Transverse colon (tissue), 3 donors: ENCODE measurements around the gene ZNF28.
"Not testable (repeated sequence)": the region's sequence is repeated elsewhere in the genome, so short reads cannot be mapped to it uniquely, and the experiment has no call there.

ENCODE experiments used
- CTCF ChIP-seq, 5 experiments: fragments of 200-600 bp in 3 of 5; fragments of 450-650 bp in 2 of 5; sonication (generic) in 3 of 5; IDR thresholded peaks; 1 replicate in 2 of 5; 2 replicates in 3 of 5; pipeline ENCODE4 v1.5.1; 2016 to 2017; ENCODE audit warnings: antibody characterized with exemption in 5 of 5, inconsistent platforms in 3 of 5, mild to moderate bottlenecking in 2 of 5, moderate library complexity in 1 of 5
- EP300 ChIP-seq: sonication (generic); formaldehyde crosslinking; IDR thresholded peaks from one replicate; pipeline ENCODE4 v1.6.1; 2017; ENCODE audit warnings: antibody characterized with exemption, low read depth
- POLR2A ChIP-seq: fragments of 450-650 bp; IDR thresholded peaks from one replicate; pipeline ENCODE4 v1.6.1; 2016; ENCODE audit warnings: antibody characterized with exemption, mild to moderate bottlenecking, moderate library complexity

GRCh38 chr19:52857378-52858191, 36.2 kb upstream of the ZNF28 start, which contains the start of gene ZNF468:
- peak; percentile 82 for TF ChIP-seq POLR2A
- TF ChIP-seq EP300; CTCF (IDR thresholded peaks at IDR 0.05): not testable (repeated sequence)
